ENCODE measurements around the gene EFNA1.
"Not testable (repeated sequence)": the region's sequence is repeated elsewhere in the genome, so short reads cannot be mapped to it uniquely, and the experiment has no call there.

The EFNA1 gene

GRCh38 chr1:155113450-155113980 is 14.2 kb upstream of the EFNA1 start:
- Histone ChIP-seq H3K27ac (ENCODE audit: low read depth, low read length) (no peak overlapping the region), H3K9me3 (ENCODE audit: control insufficient read depth, insufficient read depth, low read length) (no peaks in the 10 kb centered on the region), H3K36me3 (ENCODE audit: control insufficient read depth, low read length) (no peaks in the 10 kb centered on the region), H3K4me3 (ENCODE audit: low read length) (no peak overlapping the region), H3F3A (ENCODE audit: control insufficient read depth, insufficient read depth) (no peaks in the 10 kb centered on the region), H3K27me3 (ENCODE audit: control insufficient read depth, low read length) (peaks cover 20% of the 10 kb centered on the region), H4K20me1 (ENCODE audit: control insufficient read depth, insufficient read depth, low read depth, low read length) (no peaks in the 10 kb centered on the region), H3K4me1 (ENCODE audit: control insufficient read depth, low read length) (peaks cover under 1% of the 10 kb centered on the region; the same call in 1 of the 2 replicates), H3K4me2 (ENCODE audit: low read length) (no peak overlapping the region), H3K9me2 (replicated peaks; ENCODE audit: control insufficient read depth, low read length) (no peaks in the 10 kb centered on the region), H3K79me2 (ENCODE audit: control insufficient read depth, low read length) (no peaks in the 10 kb centered on the region)
- TF ChIP-seq EZH2phosphoT487 (IDR thresholded peaks at IDR 0.05; ENCODE audit: borderline replicate concordance, low read length) (no peak), CTCF (IDR thresholded peaks at IDR 0.05; ENCODE audit: low read depth, low read length, poor library complexity, severe bottlenecking) (no peak)

- Histone ChIP-seq H3K9me2 (replicated peaks; ENCODE audit: control insufficient read depth, low read length) (no peaks in the 10 kb centered on the region), H3K4me3 (ENCODE audit: low read length) (no peak overlapping the region), H3K4me2 (ENCODE audit: low read length) (no peak overlapping the region), H3K9me3 (ENCODE audit: control insufficient read depth, insufficient read depth, low read length) (no peaks in the 10 kb centered on the region), H3K79me2 (ENCODE audit: control insufficient read depth, low read length) (no peaks in the 10 kb centered on the region), H3K27ac (ENCODE audit: low read depth, low read length) (no peak overlapping the region), H4K20me1 (ENCODE audit: control insufficient read depth, insufficient read depth, low read depth, low read length) (no peaks in the 10 kb centered on the region), H3K36me3 (ENCODE audit: control insufficient read depth, low read length) (no peaks in the 10 kb centered on the region), H3K4me1 (ENCODE audit: control insufficient read depth, low read length) (no peaks in the 10 kb centered on the region), H3K27me3 (ENCODE audit: control insufficient read depth, low read length) (peaks cover 38% of the 10 kb centered on the region), H3F3A (ENCODE audit: control insufficient read depth, insufficient read depth) (no peaks in the 10 kb centered on the region)
- TF ChIP-seq CTCF (IDR thresholded peaks at IDR 0.05; ENCODE audit: low read depth, low read length, poor library complexity, severe bottlenecking) (no peak), EZH2phosphoT487 (IDR thresholded peaks at IDR 0.05; ENCODE audit: borderline replicate concordance, low read length) (no peak)
Observed at GRCh38 chr1:155116113-155116764, 11.4 kb upstream of the EFNA1 start.

GRCh38 chr1:155117610-155118009 is 10.1 kb upstream of the EFNA1 start:
- Histone ChIP-seq H3K9me3 (ENCODE audit: control insufficient read depth, insufficient read depth, low read length) (no peaks in the 10 kb centered on the region), H3K27me3 (ENCODE audit: control insufficient read depth, low read length) (peaks cover 42% of the 10 kb centered on the region), H3K9me2 (replicated peaks; ENCODE audit: control insufficient read depth, low read length) (no peaks in the 10 kb centered on the region), H3K27ac (ENCODE audit: low read depth, low read length) (no peak overlapping the region), H3K79me2 (ENCODE audit: control insufficient read depth, low read length) (no peaks in the 10 kb centered on the region), H3F3A (ENCODE audit: control insufficient read depth, insufficient read depth) (no peaks in the 10 kb centered on the region), H3K4me3 (ENCODE audit: low read length) (no peak overlapping the region), H3K36me3 (ENCODE audit: control insufficient read depth, low read length) (no peaks in the 10 kb centered on the region), H3K4me1 (ENCODE audit: control insufficient read depth, low read length) (no peaks in the 10 kb centered on the region), H3K4me2 (ENCODE audit: low read length) (no peak overlapping the region), H4K20me1 (ENCODE audit: control insufficient read depth, insufficient read depth, low read depth, low read length) (no peaks in the 10 kb centered on the region)
- TF ChIP-seq CTCF (IDR thresholded peaks at IDR 0.05; ENCODE audit: low read depth, low read length, poor library complexity, severe bottlenecking) (no peak), EZH2phosphoT487 (IDR thresholded peaks at IDR 0.05; ENCODE audit: borderline replicate concordance, low read length) (no peak)

- H3F3A ChIP-seq (ENCODE audit: control insufficient read depth, insufficient read depth); H3K4me2 ChIP-seq (ENCODE audit: low read length); H3K4me1 ChIP-seq (ENCODE audit: control insufficient read depth, low read length); H4K20me1 ChIP-seq (ENCODE audit: control insufficient read depth, insufficient read depth, low read depth, low read length); H3K36me3 ChIP-seq (ENCODE audit: control insufficient read depth, low read length); H3K79me2 ChIP-seq (ENCODE audit: control insufficient read depth, low read length); H3K9me2 ChIP-seq (replicated peaks; ENCODE audit: control insufficient read depth, low read length); H3K27ac ChIP-seq (ENCODE audit: low read depth, low read length); H3K9me3 ChIP-seq (ENCODE audit: control insufficient read depth, insufficient read depth, low read length); H3K4me3 ChIP-seq (ENCODE audit: low read length): not testable (repeated sequence)
- peaks cover 43% of the 10 kb centered on the region for H3K27me3 ChIP-seq (ENCODE audit: control insufficient read depth, low read length)
Observed at GRCh38 chr1:155118090-155118489, 9.6 kb upstream of the EFNA1 start.
